Endothelial cell of umbilical vein (primary cell): ENCODE measurements around the gene KCNE4. TPM values are rescaled to one million over a fixed set of nuclear protein-coding genes. Genes with fewer than 3 reads are reported as not detected.
A peak's percentile ranks its signal among the peaks of the same experiment; 100 is the strongest.

ENCODE experiments used
- BruUV-seq: library from RNA; stranded (reverse); fragments of 400-500 nt; replicated peaks from 2 replicates; lab custom pipeline; 2021; lab: Mats Ljungman, UMichigan
- CTCF ChIA-PET: fragments of 300-600, 350-600 bp; sonication (Branson Sonifier 250); formaldehyde crosslinking; loops from one replicate; lab custom pipeline; 2021; ENCODE audit warnings: antibody characterized with exemption, inconsistent platforms; lab: Charles Lee
- POLR2A ChIA-PET: fragments of 300-600, 350-600 bp; sonication (Branson Sonifier 250); formaldehyde crosslinking; loops from one replicate; lab custom pipeline; 2021; ENCODE audit warnings: antibody characterized with exemption, inconsistent platforms; lab: Charles Lee
- DNase-seq: peaks from one replicate; pipeline ENCODE4 v3.0.0-alpha.2; 2011; ENCODE audit warnings: low read depth, low spot score
- FAIRE-seq: peaks from 2 replicates; lab custom pipeline; 2011; peaks lifted over from hg19 to GRCh38; lab: Jason Lieb, UNC
- H2AFZ ChIP-seq: 2 replicates; pipeline ENCODE4 v1.6.0; 2012; ENCODE audit warnings: low read depth, low read length, control low read depth, inconsistent platforms
- H3K27ac ChIP-seq: 2 replicates; pipeline ENCODE4 v1.5.1; 2011; ENCODE audit warnings: low read depth, mild to moderate bottlenecking, control low read depth, low read length, moderate library complexity; ENCODE audit not compliant: insufficient read depth
- H3K27me3 ChIP-seq, 2 experiments: 2 replicates each; pipeline versions ENCODE4 v1.6.0 to v1.6.1; 2011; ENCODE audit warnings: low read length in 2 of 2, mixed read lengths in 1 of 2; ENCODE audit not compliant: control insufficient read depth in 2 of 2, insufficient read depth in 2 of 2
- H3K36me3 ChIP-seq, 2 experiments: 2 replicates in 1 of 2; 3 replicates in 1 of 2; pipeline ENCODE4 v1.5.1; 2011; ENCODE audit warnings: low read length in 2 of 2, mild to moderate bottlenecking in 1 of 2, moderate library complexity in 1 of 2; ENCODE audit not compliant: control insufficient read depth in 2 of 2, insufficient read depth in 2 of 2; ENCODE audit errors: extremely low read depth in 1 of 2
- H3K4me1 ChIP-seq: 3 replicates; pipeline ENCODE4 v1.5.1; 2011; ENCODE audit warnings: mild to moderate bottlenecking, low read length; ENCODE audit not compliant: control insufficient read depth, insufficient read depth; ENCODE audit errors: extremely low read depth
- H3K4me2 ChIP-seq: 2 replicates; pipeline ENCODE4 v1.6.1; 2011; ENCODE audit warnings: low read length, control low read depth, mixed read lengths; ENCODE audit not compliant: insufficient read depth
- H3K4me3 ChIP-seq, 3 experiments: fragments of 200-600 bp in 1 of 3; sonication (generic), shearing (Covaris generic) in 1 of 3; replicated peaks in 1 of 3; 2 replicates each; pipeline ENCODE4 v1.5.1; 2011 to 2016; ENCODE audit warnings: control low read depth in 3 of 3, low read length in 3 of 3, mild to moderate bottlenecking in 2 of 3, inconsistent platforms in 1 of 3, low read depth in 1 of 3, moderate library complexity in 1 of 3; ENCODE audit not compliant: insufficient read depth in 1 of 3
- H3K79me2 ChIP-seq: 2 replicates; pipeline ENCODE4 v1.6.0; 2012; ENCODE audit warnings: low read length, inconsistent platforms; ENCODE audit not compliant: control insufficient read depth, insufficient read depth
- H3K9ac ChIP-seq: replicated peaks from 2 replicates; pipeline ENCODE3; 2011; ENCODE audit warnings: low read length, control low read depth; ENCODE audit not compliant: insufficient read depth; ENCODE audit errors: extremely low read depth
- H3K9me1 ChIP-seq: replicated peaks from 3 replicates; pipeline ENCODE4 v1.6.0; 2011; ENCODE audit warnings: mild to moderate bottlenecking, low read length; ENCODE audit not compliant: control insufficient read depth, insufficient read depth; ENCODE audit errors: extremely low read depth
- H3K9me3 ChIP-seq: replicated peaks from 2 replicates; pipeline ENCODE4 v1.5.1; 2012; ENCODE audit warnings: low read length, inconsistent platforms; ENCODE audit not compliant: control insufficient read depth, insufficient read depth
- H4K20me1 ChIP-seq: replicated peaks from 2 replicates; pipeline ENCODE3; 2011; ENCODE audit warnings: mild to moderate bottlenecking, low read length; ENCODE audit not compliant: control insufficient read depth, insufficient read depth; ENCODE audit errors: extremely low read depth
- EZH2 ChIP-seq: IDR thresholded peaks from 2 replicates; pipeline ENCODE4 v1.6.1; 2012; ENCODE audit warnings: borderline replicate concordance, low read depth, mild to moderate bottlenecking, moderate library complexity, low read length, inconsistent platforms; ENCODE audit not compliant: severe bottlenecking
- FOS ChIP-seq: IDR thresholded peaks from 2 replicates; pipeline ENCODE4 v1.6.1; 2011; ENCODE audit warnings: mild to moderate bottlenecking, low read length, moderate library complexity, borderline replicate concordance; ENCODE audit not compliant: insufficient read depth
- GATA2 ChIP-seq: IDR thresholded peaks from 2 replicates; pipeline ENCODE4 v1.7.0; 2011; ENCODE audit warnings: low read depth, mild to moderate bottlenecking, moderate library complexity, mixed read lengths, low read length; ENCODE audit not compliant: insufficient read length, insufficient read depth
- JUN ChIP-seq: IDR thresholded peaks from 2 replicates; pipeline ENCODE4 v1.6.1; 2011; ENCODE audit warnings: borderline replicate concordance, low read depth; ENCODE audit not compliant: insufficient read length, insufficient read depth
- MYC ChIP-seq: IDR thresholded peaks from one replicate; pipeline ENCODE4 v1.6.1; 2011; ENCODE audit warnings: mild to moderate bottlenecking, low read depth, low read length
- POLR2A ChIP-seq: IDR thresholded peaks from 2 replicates; pipeline ENCODE4 v1.6.1; 2012; ENCODE audit warnings: low read depth, mild to moderate bottlenecking, control low read depth, low read length
- POLR2AphosphoS5 ChIP-seq: IDR thresholded peaks from 2 replicates; pipeline ENCODE4 v1.6.1; 2012; ENCODE audit warnings: low read depth, mild to moderate bottlenecking, control low read depth, low read length, moderate library complexity; ENCODE audit not compliant: insufficient read depth
- dilution Hi-C: fragments of 300-500 bp; cut with MboI; formaldehyde crosslinking; loops from one replicate; pipeline ENCODE4 v1.15.0; 2019; ENCODE audit warnings: low sequenced_read_pairs; ENCODE audit not compliant: extremely low pct_ligation_motif_present
- intact Hi-C: fragments of 100-400 bp; cut with micrococcal nuclease; formaldehyde crosslinking; loops from one replicate; pipeline ENCODE4 v1.10.0; 2022
- polyA plus RNA-seq, 4 experiments: library from polyadenylated mRNA; depleted of rRNA in 3 of 4; stranded (reverse) in 3 of 4; unstranded in 1 of 4; fragments of >200 nt; gene quantifications; 2 replicates each; pipeline versions ENCODE4 v1.2.1 to v1.2.3, GENCODE V29; 2011 to 2012; ENCODE audit warnings: missing spikeins in 1 of 4
- total RNA-seq: library from RNA; stranded (reverse); gene quantifications from 2 replicates; pipeline ENCODE4 v1.2.3, GENCODE V29; 2021
- TF ChIP-seq, protein P1 (sequence below): IDR thresholded peaks from 2 replicates; pipeline ENCODE4 v1.6.1; 2011; ENCODE audit not compliant: insufficient read depth, insufficient read length
- TF ChIP-seq, protein P2 (sequence below), 2 donors: IDR thresholded peaks; 1 replicate in 1 of 2; 2 replicates in 1 of 2; pipeline ENCODE4 v1.5.1; 2011; ENCODE audit warnings: low read length in 2 of 2, mild to moderate bottlenecking in 2 of 2, moderate library complexity in 2 of 2, control low read depth in 1 of 2, inconsistent platforms in 1 of 2, low read depth in 1 of 2; ENCODE audit not compliant: insufficient read depth in 1 of 2; ENCODE audit errors: extremely low read depth in 1 of 2

The KCNE4 gene
- total and polyA plus RNA-seq, 2 donors (not counting 3 experiments of a cell fraction or from before 2014, with no cell fraction given) = 0.01 TPM; not detected in 1

DNA sequence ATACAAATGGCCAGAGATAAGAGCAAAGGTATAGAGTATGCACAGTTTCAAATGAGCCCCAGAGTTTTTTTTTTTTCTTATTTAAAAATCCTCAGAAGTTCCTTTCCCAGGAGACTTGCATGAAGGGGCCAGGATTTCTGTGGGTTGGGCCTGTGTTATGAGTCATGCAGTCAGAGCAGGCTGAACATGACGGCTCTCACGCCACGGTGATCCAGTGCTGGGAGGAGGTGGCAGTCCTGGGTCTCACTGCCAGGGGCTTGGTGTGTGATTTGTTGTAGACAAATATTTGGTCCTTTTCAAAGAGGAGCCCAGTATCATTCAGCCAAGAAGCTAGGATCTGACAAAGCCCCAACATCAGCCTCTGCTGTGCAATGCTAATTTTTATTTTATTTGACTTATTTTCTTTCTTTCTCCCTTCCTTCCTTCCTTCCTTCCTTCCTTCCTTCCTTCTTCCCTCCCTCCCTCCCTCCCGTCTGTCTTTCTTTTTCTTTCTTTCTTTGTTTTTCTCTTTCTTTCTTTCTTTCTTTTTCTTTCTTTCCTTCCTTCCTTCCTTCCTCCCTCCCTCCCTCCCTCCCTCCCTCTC lies 10.4 kb upstream of the KCNE4 start:
- DNase-seq (peak; percentile 92), FAIRE-seq (peak; percentile 87)
- BruUV-seq = no TSS peak
- ChIA-PET POLR2A (no interaction called here), CTCF (no interaction called here)
- peak; percentile 79 for TF ChIP-seq FOS
- TF ChIP-seq, protein P1, sequence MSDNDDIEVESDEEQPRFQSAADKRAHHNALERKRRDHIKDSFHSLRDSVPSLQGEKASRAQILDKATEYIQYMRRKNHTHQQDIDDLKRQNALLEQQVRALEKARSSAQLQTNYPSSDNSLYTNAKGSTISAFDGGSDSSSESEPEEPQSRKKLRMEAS = no peak
- peak; percentile 73 for TF ChIP-seq JUN
- no peak for TF ChIP-seq POLR2A
- dilution Hi-C loops (no loop called here), intact Hi-C loops (loop anchor here (5.0 kb wide), 1 partner anchor 71 kb away; no protein-coding TSS in a partner anchor)
- no peaks in the 10 kb centered on the region for H3K9me3 ChIP-seq
- no peaks in the 10 kb centered on the region for H3K36me3 ChIP-seq
- no peak overlapping the region for H2AFZ ChIP-seq
- H3K4me1 ChIP-seq = peaks cover 14% of the 10 kb centered on the region
- no peaks in the 10 kb centered on the region for H3K9me1 ChIP-seq
- no peak overlapping the region for H3K4me2 ChIP-seq
- H3K4me3 ChIP-seq = no peak overlapping the region
- H4K20me1 ChIP-seq = no peaks in the 10 kb centered on the region
- no peak overlapping the region for H3K9ac ChIP-seq
- H3K79me2 ChIP-seq = no peaks in the 10 kb centered on the region
- H3K27me3 ChIP-seq = no peaks in the 10 kb centered on the region
- no peak overlapping the region for H3K27ac ChIP-seq

DNA sequence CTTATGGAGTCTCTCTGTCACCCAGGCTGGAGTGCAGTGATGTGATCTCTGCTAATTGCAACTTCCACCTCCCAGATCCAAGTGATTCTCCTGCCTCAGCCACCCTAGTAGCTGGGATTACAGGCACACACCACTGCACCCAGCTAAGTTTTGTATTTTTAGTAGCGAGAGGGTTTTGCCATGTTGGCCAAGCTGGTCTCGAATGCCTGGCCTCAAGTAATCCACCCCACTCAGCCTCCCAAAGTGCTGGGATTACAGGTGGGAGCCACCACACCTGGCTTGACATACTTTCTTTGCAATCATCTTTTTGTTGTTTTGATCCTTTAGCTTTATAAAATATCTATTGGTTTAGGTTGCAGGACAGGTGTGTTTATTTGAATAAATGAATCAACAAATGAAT lies 9.7 kb upstream of the KCNE4 start:
- Histone ChIP-seq H2AFZ (no peak overlapping the region), H3K36me3 (no peaks in the 10 kb centered on the region), H3K4me1 (peaks cover 14% of the 10 kb centered on the region), H3K79me2 (no peaks in the 10 kb centered on the region), H3K9ac (no peak overlapping the region), H3K4me3 (no peak overlapping the region), H3K9me1 (no peaks in the 10 kb centered on the region), H3K9me3 (no peaks in the 10 kb centered on the region), H3K27me3 (no peaks in the 10 kb centered on the region), H3K4me2 (no peak overlapping the region), H4K20me1 (no peaks in the 10 kb centered on the region), H3K27ac (no peak overlapping the region)
- ChIA-PET CTCF (no interaction called here), POLR2A (no interaction called here)
- TF ChIP-seq, protein P2, sequence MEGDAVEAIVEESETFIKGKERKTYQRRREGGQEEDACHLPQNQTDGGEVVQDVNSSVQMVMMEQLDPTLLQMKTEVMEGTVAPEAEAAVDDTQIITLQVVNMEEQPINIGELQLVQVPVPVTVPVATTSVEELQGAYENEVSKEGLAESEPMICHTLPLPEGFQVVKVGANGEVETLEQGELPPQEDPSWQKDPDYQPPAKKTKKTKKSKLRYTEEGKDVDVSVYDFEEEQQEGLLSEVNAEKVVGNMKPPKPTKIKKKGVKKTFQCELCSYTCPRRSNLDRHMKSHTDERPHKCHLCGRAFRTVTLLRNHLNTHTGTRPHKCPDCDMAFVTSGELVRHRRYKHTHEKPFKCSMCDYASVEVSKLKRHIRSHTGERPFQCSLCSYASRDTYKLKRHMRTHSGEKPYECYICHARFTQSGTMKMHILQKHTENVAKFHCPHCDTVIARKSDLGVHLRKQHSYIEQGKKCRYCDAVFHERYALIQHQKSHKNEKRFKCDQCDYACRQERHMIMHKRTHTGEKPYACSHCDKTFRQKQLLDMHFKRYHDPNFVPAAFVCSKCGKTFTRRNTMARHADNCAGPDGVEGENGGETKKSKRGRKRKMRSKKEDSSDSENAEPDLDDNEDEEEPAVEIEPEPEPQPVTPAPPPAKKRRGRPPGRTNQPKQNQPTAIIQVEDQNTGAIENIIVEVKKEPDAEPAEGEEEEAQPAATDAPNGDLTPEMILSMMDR (IDR thresholded peaks at IDR 0.05; ENCODE audit: extremely low read depth in 1 of 2, insufficient read depth in 1 of 2, low read depth in 1 of 2, low read length in 2 of 2) = no peak
- TF ChIP-seq POLR2A (no peak), MYC (no peak), POLR2AphosphoS5 (no peak), JUN (no peak), FOS (no peak), EZH2 (no peak), GATA2 (no peak)
- TF ChIP-seq, protein P1 = no peak
- dilution Hi-C loops = no loop called here
- FAIRE-seq (no peak), DNase-seq (no peak)
- no TSS peak for BruUV-seq
- intact Hi-C loops = loop anchor here (5.0 kb wide), 1 partner anchor 70 kb away; no protein-coding TSS in a partner anchor
